GM19351 (cell line): ENCODE measurements around the gene TLE6.
"Not testable (repeated sequence)": the region's sequence is repeated elsewhere in the genome, so short reads cannot be mapped to it uniquely, and the experiment has no call there.

ENCODE experiments used
- ATAC-seq: cut with Tn5 transposase; IDR thresholded peaks from one replicate; pipeline ENCODE4 v1.9.1; 2021; ENCODE audit warnings: mild to moderate bottlenecking, moderate library complexity; ENCODE audit not compliant: unreplicated experiment

The TLE6 gene

DNA sequence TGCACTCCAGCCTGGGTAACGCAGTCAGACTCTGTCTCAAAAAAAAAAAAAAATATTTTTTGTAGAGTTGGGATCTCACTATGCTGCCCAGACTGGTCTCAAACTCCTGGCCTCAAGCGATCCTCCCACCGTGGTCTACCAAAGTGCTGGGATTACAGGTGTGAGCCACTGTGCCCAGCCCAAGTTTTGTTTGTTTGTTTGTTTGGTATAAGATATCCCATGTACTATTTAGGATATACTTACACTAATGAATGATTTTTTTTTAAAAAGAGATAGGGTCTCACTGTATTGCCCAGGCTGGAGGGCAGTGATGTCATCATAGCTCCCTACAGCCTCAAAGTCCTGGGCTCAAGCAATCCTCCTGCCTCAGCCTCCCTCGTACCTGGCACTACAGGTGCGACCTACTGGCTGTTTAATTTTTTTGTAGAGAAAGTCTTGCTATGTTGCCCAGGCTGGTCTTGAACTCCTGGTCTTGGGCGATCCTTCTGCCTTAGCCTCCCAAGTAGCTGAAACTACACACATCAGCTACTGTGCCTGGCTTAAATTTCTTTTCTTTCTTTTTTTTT, 24.0 kb downstream of the TLE6 start:
- ATAC-seq = no peak

DNA sequence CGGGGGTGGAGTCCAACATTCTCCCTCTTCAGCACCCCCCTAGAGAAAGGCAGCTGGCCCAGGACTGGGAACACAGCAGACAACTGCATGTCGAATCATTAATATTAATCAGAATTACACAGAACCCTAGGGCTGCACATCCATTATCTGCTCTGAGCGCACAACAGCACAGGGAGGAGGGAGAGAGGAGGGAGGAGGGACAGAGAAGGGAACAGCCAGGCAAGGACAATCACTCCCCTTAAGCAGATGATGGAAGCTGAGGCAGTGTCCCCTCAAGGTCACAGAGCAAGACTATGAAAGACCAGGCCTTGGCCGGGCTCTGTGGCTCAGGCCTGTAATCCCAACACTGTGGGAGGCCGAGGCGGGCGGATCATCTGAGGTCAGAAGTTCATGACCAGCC, 25.7 kb downstream of the TLE6 start:
- ATAC-seq = no peak

DNA sequence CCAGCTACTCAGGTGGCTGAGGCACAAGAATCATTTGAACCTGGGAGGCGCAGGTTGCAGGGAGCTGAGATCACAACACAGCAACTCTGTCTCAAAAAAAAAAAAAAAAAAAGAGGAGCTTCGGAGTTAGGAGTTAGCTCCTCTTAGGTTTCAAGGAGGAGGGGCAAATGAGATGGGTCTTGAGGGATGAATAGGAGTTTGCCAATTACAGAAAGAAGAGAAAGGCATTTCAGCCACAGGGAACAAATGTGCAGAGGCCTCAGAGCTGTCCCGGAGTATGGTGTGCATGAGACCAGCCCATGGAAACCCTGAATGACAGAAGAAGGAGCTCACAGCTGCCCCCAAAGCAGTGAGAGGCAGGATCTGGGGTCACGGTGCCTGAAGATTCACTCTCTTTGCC, 27.2 kb downstream of the TLE6 start:
- no peak for ATAC-seq

DNA sequence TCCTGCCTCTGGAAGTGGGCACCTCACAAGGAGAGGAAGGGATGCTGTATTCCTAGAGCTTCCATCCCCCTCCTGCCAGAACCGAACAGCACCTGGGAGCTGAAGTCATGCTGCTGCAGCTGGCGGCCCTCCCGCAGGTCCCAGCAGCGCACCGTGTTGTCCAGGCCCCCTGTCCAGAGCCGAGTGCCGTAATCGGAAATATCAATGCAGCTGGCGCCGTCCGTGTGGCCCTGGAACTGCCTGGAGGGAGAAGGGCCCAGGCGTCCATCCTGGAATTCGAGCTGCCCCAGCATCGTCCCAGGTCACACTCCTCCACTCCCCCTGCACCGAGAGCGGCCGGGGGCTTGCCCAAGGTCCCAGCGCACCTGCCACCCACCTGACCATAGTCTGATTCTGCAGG, 28.0 kb downstream of the TLE6 start:
- ATAC-seq = no peak

DNA sequence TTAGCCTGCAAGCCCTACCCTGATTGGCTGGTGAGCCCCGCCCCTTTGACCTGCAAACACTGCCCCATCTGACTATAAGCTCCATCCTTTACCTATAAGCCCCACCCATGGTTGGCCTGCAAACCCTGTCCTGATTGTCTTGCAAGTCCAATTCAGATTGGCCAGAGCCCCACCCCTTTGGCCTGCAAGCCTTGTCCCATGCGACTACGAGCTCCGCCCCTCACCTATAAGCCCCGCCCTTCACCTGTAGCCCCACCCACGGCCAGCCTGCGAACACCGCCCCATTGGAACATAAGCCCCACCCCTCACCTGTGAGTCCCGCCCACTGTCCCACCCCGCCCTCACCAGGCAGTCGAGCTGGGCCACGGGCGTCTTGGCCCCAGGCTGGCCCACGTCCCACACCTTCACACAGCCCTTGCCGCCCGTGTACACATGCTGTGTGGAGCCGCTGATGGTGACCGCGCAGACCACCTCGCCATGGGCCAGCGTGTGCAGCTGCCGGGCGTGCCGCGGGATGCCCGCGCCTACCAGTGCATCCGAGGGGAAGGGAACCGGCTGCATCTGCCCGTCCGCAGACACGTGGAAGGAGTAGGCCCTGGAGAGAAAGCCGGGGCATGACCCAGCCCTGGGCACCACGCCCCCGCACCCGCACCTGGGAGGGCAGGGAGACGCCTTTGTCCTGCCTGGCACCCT, 28.9 kb downstream of the TLE6 start:
- ATAC-seq = no peak

DNA sequence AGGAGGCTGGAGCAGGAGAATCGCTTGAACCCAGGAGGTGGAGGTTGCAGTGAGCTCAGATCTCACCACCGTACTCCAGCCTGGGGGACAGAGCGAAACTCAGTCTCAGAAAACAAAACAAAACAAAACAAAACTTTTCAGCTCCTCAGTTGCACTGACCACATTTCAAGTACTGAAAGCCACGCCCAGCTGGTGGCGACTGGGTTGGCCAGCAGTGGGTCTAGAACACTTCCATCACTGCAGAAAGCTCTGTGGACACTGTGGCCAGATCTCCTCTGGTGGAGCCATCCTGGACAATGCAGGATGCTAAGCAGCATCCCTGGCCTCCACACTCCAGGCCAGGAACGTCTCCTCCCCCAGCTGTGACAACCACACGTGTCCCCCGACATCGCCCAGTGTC, 30.6 kb downstream of the TLE6 start:
- no peak for ATAC-seq

DNA sequence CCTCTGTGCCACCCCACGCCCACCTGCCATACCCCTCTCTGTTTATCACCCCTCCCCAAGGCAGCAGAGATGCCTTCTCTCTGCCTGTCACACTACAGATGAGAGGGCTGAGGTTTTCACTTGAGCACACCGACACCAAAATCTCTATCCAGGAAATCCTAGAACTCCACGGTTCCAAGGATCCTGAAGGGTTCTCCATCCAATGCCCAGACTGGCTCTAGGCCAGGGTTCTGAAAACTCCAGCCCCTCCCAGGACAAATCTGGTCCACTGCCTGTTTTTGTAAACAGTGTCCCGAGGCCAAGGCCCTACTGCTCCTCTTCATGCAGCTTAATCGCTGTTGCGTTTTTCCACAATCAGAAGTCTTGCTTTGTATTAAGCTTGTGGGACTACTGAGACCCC, 31.6 kb downstream of the TLE6 start:
- no peak for ATAC-seq

DNA sequence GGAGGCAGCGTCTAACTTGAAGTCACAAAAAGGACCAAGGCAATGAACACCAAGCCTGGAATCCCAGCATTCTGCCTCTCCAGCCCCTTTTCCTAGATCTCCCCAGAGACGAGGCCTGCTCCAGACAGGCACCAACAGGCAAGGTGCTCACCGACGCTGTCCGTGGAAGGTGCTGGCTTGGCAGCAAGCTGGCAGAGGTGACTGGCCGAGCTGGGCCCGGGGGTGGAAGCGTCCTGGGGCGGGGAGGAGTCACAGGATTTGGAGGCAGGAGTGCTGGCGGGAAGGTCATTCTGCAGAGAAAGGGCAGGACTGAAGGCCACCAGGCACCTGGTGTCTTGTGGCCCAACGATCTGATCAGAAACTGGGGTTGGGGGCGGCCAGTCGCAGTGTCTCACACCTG, 33.5 kb downstream of the TLE6 start:
- no peak for ATAC-seq

DNA sequence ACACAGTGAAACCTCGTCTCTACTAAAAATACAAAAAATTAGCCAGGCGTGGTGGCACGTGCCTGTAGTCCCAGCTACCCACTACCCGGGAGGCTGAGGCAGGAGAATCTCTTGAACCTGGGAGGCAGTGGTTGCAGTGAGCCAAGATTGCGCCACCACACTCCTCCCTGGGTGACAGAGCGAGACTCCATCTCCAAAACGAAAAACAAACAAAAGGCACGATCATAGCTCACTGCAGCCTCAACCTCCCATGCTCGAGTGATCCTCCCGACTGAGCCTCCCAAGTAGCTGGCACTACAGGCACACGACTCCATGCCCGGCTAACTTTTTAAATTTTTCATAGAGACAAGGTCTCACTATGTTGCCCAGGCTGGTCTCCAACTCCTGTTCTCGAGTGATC, 34.7 kb downstream of the TLE6 start:
- ATAC-seq = not testable (repeated sequence)

DNA sequence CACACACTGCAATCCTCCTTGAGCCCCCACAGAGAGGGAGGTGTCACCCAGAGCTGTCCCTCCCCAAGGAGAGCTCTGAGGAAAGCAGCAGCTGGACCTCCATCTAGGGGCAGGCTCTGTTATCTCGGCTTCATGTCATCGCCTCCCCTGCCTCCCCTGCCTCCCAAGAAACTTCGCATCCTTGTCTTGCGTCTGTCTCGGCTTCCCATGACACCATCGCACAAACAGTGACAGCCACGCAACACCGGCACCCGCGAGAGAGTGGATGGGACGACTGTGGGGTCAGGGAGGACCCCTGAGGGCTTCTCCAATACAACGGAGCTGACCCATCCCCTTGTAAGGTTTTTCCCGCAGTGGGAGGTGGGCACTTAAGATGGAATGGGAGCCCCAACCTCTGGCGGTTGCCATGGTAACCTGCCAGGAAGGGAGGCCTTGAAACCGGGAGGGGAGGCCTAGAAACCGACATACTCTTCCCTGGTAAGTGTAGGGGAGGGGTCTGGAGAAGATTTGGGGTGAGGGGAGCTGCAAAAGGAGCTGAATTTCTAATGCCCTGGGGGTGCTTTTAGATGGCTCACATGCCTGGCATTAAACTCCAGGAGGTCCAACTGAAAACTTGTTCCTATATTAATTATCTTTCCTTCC, 35.4 kb downstream of the TLE6 start:
- ATAC-seq = no peak

DNA sequence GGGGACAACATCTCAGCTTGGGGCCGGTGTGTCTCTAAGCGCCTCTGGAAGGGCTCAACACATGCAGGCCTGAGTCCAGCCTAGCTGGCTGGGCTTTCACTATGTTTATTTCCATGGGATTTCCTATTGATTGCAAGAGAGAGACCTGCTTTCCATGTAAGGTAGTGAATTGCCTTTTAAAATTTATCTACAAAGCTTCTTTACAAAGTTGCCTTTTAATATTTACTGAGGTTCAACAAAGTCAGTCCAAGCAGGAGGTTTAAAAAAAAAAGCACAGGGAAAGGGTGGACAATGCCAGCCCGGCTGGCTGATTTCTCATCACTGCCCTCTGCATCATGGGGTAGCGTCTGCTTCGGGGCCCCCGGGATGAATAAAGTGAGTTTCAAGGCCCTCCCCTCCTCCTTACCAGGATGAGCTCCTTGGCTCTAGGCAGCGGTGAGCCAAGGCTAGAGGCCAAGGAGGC, 35.9 kb downstream of the TLE6 start:
- ATAC-seq = no peak

DNA sequence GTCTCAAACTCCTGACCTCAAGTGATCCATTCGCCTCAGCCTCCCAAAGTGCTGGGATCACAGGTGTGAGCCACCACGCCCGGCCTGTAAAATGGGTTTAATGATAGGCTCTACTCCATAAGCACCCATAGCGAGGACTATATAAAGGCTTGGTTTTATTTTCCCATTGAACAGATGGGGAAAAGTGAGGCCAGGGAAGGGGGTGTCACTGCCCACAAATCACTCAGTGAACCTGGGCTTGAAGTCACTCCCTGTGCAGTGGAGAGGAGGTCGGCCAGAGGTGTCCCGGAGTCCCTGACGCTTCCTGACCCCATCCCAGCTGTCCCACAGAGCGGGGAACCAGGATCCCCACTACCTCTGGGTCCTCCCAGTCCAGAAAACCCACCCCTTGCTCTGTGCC, 36.8 kb downstream of the TLE6 start:
- no peak for ATAC-seq

DNA sequence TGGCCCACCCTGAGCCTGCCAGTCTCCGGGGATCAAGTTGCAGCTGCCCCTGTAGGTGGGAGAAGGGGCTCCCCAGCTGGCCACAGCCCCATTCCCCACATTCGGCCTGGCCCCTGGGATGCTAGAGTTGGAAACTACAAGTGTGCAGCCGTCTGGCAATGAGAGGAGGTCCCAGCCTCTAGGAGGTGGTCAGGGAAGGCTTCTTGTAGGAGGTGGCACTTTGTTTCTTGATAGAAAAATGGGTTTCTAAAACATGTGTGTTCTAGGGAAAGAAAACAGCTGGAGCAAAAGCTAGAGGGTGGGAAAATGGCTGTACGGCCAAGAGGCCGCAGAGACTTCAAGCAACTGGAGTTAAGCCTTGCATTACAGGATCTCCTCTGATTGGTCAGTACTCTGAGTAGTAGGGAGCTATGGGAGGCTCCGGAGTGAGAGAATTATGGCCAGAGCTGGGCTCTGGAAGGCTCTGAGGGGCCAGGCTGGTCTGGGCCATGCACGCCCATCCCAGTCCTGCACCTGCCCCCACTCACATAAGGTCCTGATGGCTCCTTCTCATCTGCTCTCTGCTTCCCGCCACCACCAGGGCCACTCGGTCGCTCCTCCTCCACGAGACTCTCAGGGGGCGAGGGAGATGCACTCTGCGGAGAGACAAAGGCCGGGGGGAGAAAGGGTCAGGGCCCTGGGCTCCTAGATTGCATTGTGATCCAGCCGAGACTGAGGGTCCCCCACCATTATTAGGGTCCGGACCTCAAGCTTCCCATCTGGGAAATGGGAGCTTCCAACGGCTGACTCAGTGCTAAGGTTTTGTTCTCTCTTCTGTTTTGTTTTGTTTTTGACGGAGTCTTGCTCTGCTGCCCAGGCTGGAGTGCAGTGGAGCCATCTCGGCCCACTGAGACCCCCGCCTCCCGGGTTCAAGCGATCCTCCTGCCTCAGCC, 38.0 kb downstream of the TLE6 start:
- no peak for ATAC-seq

DNA sequence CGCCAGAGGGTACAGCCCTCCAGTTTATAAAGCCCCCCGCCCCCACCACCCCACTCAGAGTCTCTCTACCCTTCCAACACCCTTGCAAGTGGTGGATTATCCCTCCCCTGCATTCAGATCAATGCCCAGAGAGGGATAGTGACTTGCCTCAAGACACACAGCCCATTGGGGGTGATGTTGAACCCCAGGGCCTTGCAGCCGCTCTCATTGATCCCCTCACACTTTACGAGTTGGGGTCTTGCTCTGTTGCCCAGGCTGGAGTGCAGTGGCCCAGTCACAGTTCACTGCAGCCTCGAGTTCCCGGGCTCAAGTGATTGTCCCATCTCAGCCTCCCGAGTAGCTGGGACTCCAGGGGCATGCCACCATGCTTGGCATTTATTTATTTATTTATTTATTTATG, 40.6 kb downstream of the TLE6 start:
- no peak for ATAC-seq

DNA sequence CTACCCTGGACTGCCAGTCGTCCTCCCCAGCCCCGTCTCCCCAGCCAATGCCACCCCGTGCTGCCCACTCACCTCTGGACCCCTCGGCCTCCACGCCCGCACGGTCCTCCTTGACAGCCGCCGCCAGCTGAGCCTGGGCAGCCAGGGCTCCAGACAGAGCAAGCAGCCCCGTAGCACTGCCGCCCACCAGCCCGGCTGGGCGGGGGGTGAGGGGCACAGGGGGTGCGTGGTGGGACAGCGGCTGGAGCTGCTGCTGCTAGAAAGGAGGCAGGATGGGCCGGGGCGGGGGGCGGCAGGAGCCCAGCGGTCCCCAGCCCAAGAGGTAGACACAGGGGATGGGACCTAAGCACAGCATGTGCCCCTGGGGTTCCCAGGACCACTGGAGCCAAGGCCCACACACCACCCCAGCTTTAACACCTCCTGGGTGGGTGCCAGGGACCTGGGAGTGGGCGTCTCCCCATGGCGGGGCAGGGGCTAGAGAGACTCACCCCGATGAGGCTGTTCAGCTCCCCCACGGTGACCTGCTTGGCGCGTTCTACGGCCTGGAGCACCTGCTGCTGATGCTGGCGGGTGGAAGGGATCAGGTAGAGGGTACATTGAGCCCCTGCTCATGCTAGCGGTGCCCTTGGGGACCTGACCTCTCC, 42.0 kb downstream of the TLE6 start:
- no peak for ATAC-seq

DNA sequence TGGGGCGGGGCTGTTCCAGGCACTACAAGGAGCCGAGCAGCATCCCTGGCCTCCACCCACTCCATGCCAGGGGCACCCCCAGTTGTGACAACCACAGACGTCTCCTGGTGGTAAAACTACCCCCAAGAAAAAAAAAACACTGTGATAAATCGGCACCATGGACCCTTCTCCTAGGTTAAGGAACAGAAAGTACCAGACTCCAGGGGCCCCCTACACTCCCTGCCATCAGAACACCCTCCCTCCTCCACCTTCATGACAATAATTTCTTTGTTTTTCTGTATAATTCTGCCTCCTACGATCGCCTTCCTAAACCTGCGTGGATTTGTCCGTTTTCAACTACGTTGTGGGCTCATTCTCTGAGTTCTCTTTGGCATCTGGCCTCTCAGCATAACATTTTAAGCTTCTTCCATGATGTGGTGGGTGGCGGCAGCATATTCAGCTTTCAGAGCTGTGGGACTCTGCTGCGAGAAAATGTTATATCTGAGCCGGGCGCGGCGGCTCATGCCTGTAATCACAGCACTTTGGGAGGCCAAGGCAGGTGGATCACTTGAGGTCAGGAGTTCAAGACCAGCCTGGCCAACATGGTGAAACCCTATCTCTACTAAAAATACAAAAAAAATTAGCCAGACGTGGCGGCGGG, 43.1 kb downstream of the TLE6 start:
- no peak for ATAC-seq

DNA sequence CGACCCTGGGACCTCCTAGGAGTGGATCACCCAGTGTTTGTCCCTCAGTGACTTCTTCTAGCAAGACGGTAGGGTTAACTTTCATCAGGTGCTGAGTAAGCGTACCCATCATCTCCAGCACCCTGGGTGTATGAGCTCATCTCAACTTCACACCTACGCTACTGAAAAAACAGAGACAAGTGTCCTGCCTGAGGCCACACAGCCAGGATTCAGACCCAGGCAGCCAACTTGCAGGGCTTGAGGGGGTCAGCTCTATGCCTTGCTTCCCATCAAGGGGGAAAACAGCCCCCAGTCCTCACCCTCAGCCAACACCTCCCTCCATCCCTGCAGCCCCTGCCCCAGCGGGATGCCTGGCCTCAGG, 47.1 kb downstream of the TLE6 start:
- ATAC-seq = no peak

DNA sequence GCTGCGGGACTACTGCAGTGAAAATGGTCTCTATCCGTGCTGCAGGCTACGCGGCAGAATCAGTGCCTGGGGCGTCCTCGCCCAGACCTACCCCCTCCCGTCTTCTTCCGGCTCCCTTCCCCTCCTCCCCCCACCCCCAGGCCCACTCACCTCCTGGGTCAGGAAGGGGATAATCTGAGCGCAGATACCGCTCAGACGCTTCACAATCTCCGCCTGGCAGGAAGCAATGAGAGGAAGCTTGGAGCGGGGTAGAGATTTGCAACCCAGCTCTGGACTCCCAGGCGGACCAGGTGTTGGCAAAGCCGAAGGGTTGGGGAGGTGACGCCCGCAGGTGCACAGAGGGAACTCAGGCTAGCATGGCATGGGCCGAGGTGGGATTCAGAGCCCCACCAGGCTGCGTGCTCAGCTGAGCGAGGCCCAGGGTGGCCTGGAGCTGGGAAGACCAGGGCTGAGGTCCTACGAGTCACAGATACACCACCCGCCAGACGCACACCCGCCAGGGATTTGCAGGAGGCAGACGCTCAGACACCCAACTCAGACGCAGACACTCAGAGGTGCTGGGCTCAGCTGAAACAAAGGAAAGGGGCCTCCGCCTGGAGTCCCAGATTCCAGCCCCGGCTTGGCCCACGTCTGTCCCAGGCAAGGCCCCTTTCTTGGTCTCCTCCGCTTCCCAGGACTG, 47.6 kb downstream of the TLE6 start:
- ATAC-seq = no peak

DNA sequence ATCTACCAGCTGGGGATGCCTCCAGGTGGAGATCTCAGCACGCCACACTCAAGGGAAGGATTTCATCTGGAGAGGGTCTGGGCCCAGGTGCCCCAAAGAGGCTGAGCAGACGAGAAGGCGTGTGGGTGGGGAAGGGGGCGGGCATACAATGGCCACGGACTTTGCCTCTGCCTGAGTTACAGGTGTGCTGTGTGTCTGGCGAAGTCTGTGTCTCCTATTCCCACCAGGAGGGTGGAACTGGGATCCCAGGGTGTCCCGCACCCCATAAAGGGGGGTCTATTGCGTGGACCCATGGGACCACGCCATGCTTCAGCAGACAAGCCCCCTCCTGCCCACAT, 48.2 kb downstream of the TLE6 start:
- ATAC-seq = no peak

DNA sequence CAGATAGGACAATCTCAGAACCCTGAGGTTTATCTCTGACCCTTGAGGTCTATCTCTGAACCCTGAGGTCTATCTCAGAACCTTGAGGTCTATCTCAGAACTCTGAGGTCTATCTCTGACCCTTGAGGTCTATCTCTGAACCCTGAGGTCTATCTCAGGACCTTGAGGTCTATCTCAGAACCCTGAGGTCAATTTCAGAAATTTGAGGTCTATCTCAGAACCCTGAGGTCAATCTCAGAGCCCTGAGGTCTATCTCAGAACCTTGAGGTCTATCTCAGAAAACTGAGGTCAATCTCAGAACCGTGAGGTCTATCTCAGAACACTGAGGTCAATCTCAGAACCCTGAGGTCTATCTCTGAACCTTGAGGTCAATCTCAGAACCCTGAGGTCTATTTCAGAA, 49.4 kb downstream of the TLE6 start:
- no peak for ATAC-seq
